HS-27A (cell line): Measurements from ENCODE around the gene MICALL1.

Source experiments
- DNase-seq: peaks from one replicate; pipeline ENCODE4 v3.0.0-alpha.2; 2012; ENCODE audit warnings: low read depth, missing footprints

MICALL1 gene

DNA sequence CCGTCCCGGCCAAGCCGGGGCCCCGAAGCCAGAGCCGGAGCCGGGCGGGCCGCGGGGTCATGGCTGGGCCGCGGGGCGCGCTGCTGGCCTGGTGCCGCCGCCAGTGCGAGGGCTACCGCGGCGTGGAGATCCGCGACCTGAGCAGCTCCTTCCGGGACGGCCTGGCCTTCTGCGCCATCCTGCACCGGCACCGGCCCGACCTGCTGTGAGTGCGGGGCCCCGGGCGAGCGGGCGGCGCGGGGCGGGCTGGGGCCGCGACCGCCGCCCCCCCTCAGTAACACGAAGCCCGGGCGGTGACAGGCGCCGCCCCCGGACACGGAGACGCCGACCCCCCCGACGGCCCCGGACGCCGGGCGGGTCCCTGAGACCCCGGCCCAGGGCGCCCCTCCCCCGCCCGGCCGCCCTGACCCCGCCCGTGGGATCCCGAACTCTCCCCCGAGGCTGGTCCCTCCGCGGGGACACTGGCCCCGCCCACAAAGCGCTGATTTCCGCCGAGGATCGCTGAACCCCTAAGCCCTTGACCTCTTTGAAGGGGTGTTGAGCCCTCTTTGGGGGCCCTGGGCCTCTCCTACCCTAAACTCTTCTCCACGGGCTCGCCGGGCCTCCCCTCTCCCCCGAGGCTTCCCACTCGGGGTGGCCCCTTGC lies 389 bp downstream of the MICALL1 start:
- DNase-seq: no peak

DNA sequence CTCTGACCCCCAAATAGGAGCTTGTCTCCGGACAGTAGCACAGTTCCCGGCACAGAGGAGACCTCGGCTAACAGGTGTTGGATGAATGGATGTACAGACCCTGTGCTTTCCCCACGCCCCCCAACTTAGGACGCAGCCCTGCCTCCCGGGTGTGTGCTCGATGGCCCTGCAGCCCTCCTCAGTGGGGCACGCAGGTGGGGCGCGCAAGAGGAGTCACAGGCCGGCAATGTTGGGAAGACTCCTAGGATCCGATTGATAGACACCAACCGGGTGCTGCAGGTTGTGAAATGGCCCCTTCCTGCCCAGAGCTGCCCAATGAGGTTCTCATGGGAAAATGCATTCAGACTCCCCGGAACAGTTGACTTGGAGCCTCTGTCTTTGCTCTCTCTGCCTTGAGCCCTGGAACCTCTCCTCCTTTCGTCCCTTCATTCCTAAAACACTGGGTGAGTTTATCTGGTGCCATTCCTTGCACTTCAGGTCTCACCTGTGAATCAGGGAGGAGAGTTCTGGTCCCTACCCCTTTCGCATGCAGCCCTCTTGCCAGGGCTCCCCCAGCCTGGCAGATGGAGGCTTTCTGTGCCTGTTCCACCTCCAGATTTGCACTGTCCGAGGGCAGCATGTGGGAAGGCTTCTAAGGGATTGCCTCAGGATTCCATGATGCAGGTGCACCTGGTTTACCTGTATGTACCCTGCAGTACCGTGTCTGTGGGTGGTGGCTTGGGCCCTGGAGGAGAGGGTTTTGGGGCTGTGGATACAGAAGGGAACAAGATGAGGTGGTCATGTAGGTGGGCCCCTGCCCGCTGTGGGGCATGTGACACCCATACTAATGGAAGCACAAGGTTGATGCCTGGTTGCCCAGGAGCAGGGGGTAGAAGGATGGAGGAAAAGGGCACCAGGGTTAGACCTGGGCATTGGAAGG lies 1.2 kb downstream of the MICALL1 start:
- DNase-seq: no peak

DNA sequence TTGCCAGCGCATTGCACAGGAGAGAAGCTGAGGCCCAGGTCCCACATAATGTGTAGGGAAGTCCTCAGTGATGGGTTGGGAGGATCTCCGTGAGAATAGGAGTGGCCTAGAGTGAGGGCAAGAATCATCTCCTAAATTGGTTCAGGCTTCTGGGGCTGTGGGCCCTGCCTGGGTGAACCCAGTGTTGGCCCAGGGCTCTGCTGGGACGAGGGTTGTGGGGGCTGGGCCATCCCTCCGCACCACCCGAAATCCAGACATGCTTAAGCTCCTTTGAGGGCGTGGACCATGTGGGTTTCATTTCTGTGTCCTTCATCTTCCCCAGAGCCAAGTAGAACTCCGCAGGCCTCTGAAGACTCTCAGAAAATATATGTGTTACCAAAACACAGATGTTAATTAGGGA lies 3.7 kb downstream of the MICALL1 start:
- no peak for DNase-seq

DNA sequence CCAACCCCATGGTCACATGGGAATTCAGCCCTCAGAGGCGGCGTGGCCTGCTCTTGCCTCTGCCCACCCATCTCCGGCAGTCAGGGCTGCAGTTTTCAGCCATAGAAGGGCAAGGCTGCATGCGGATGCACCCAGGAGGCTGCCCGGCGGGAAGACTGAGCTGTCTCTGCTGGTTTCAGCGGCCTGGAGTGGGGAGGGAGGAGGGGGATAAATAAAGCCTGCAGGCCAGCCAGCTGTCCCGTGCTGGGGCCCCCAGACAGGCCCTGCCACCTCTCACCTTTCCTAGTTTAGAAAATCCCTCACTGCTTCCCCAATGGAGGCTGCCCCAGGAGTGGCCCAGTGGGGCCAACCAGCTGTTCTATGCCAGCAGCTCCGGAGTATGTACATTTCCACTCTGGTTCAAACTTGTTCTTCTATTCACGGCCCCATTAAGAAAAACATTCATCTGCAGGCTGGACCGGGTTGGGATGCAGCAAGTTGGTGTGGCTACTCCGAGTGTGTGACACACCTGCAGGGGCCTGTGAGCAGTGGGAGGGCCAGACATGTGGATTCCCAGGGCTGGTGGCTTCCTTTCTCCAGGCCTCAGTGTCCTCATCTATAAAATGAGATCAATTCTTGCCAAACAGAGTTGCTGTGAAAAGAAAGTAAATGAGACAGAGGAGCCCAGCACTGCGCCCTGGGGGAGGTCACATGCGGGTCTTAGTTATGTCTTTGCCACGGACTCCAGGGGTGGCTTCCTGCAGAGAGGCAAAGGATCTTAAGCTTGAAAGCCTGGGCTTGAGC lies 5.0 kb downstream of the MICALL1 start:
- DNase-seq: no peak

DNA sequence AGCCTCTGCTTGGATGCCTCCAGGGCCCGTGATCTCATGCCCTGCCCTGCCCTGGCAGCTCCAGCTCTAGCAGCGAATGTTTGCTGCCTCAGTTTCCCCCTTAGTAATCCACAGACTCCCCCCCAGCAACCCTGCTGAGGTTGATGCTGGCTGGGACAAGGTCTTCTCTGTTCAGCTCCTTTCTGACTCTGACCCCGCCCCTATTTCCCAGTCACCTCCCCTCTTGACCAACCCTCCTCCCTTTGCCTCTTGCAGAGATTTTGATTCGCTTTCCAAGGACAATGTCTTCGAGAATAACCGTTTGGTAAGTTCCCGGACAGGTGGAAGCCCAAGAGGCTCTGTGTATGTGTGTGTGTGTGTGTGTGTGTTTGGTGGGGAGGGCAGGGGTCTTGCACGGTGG lies 5.6 kb downstream of the MICALL1 start:
- DNase-seq: no peak

DNA sequence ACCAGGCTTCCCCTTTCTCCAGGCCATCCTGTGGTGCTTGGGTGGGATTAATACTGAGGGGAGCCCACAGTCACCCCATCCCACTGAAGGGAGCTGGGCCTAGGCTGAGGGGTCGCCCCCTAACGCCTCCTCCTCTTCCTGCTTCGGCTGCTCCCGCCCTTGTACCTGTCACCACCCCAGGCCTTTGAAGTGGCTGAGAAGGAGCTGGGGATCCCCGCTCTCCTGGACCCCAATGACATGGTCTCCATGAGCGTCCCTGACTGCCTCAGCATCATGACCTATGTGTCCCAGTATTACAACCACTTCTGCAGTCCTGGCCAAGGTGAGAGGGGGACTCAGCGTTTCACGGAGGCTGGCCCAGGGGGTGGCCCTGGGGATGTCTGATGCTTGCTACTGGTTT lies 6.1 kb downstream of the MICALL1 start:
- DNase-seq: no peak

DNA sequence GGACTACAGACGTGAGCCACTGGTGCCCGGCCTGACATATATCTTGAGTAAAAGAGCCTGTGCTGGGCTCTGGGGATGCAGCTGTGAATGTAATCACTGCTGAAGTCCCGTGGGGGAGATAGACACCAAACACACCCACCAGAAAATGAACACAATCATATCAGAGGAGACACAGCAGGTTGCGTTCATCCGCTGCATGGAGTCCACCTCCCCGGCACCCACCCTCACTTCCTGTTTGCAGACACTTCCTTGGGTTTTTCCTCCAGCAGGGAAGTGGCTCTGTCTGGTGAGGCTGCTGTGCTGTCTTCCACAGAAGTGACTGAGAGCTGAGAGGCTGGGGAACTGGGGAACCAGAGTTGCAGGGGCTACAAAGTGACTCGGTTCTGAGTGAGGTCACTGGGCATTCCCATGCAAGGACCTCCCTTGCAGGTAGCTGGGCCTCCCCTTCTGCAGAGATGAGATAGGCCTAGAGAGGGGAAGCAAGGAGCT lies 7.2 kb downstream of the MICALL1 start:
- DNase-seq: no peak

DNA sequence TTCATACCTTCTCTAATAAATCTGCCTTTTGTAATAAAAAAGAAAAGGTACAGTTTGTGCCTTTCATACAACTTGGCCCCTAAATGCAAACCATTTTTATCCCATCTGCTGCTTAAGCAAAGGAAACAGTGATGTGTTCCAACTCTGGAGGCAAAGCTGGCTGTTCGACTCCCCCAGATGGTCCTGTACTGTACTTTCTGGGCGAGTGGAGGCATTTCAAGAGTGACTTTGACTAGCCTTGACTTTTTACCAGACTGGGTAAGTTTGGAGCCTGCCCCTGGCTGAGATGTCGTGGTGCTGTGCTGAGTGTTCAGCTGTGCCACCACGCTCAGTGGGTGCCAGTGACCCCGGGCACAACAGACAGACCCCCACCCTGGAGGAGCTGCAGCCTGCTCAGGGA lies 10.2 kb downstream of the MICALL1 start:
- no peak for DNase-seq

DNA sequence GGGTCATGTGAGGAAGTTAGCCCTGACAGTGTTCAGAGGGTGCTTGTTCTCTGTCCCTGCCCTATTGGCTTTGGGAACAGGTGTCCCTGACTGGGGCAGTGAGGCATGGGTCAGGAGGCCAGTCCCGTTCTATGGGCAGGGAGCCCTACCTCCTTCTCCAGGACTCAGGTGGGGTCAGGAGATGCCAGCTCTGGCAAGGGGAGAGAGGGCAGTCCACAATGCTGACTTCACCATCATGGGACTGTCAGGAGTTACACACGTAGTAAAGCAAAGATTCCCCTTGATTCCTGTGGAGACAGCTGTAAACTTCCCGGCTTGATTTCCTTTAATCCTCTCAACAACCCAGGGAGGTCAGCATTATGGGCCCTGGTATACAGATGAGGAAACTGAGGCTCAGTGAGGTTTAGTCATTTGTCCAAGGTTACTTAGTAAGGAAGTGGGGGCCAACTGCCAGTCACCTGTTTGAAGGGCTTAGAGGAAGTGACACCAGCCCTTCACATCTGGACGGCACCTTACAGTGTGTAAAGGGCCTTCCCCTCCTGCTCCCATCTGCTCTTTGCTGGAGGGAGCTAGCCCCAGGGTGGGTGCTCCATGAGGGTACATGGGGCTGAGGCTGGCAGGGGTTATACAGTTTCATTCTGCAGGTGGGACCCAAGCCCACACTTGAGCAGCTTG lies 11.9 kb downstream of the MICALL1 start:
- DNase-seq: no peak

DNA sequence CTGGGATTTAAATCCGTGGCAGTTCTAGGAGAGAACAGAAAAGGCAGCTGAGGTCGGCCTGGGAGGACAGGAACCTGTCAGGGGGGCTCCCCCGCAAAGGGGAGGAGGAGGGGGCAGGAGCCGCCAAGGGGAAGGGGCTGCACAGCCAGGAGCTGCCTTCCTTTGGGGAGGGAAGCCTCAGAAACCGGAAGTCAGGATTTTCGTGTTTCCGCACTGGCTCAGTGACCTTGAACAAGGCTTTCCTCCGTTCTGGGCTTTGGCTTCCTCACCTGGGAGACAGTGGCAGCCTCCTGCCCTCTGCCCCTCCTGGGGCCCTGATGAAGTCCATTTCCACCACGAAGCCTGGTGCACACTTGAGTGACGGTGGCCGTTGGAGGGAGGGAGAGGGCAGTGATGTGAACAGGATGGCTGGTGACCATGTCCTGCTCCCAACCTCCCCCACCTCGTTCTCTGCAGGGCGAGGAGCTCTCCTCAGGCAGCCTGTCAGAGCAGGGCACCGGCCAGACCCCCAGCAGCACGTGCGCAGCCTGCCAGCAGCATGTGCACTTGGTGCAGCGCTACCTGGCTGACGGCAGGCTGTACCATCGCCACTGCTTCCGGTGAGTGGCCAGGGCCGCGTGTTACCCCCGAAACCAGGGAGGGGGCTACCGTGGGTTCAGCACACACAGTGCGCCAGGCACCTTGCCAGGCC lies 12.6 kb downstream of the MICALL1 start:
- no peak for DNase-seq

DNA sequence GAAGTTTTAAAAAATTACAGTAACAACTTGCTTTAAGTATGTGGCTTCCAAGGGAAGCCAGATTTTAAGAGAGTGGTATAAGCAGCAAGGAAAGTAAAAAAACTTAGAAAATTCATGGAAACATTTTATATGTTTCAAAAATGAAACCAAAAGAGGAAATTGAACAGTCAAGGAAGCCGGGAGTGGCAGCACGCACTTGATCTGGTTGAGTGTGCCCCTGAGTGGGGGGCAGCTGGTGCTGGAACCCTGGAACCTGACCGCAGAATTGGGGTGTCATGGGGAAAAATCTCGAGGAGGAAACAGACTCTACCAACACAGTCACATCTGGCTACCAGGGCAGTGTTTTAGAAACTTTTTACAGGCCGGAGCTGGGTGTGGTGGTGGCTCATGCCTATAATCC lies 14.0 kb downstream of the MICALL1 start:
- no peak for DNase-seq

DNA sequence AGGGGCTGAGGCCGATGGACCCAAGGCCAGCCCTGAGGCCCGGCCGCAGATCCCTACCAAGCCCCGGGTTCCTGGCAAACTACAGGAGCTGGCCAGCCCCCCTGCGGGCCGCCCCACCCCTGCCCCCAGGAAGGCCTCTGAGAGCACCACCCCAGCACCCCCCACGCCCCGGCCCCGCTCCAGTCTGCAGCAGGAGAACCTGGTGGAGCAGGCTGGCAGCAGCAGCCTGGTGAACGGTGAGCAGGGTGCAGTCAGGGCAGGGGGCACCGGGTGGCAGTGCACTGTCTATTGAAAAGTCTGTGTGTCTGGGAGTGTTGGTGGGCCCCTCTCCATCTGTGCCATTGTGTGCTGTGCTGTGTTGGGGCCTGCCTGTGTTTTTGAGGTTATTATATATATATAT lies 16.1 kb downstream of the MICALL1 start:
- no peak for DNase-seq

DNA sequence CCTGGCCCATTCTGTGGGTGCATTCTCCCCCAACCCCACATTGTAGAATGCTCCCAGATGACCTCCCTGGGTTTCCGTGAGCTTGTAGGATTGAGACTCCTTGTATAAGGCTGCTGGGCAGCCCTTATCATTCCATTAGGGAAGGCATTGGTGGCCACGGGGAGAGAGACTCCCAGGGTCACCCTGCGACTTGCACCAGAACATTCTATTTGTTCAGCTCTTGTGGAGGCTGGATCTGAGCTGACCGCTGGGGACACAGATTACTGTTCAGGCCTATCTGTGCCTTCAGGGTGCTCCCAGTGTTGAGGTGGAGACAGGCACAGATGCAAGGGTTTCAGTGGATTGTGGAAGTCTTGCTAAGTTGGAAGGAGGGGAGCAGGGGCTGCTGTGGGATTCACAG lies 17.8 kb downstream of the MICALL1 start:
- no peak for DNase-seq

DNA sequence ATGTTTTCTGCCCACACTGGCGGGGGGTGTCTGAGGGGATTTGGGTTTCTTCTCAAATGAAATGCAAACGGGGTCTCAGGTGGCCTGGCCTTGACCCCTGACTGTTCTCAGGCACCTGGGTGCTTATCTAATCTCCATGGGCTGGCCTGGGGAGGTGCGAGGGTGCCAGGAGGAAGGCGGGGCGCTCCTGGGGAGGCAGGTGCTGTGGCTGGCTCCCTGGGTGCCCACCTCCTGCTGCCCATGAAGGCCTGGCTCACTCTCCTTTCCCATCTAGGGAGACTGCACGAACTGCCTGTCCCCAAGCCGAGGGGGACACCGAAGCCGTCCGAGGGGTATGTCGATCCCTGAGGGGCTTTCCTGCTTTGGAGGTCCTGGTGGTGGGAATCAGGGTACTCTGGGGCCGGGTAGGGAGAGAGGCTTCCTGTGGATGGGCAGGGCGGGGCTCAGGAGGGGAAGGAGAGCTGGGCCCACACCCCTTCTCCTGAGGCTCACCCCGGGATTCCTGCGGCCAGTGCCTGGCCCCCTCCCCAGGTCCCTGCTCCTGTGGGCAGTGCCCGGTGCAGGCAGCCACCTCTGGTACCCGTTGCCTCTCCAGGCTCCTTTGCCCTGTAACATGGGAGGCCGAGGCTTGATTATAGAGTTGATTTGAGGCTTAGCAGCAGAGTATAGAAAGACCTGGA lies 18.4 kb downstream of the MICALL1 start:
- no peak for DNase-seq

DNA sequence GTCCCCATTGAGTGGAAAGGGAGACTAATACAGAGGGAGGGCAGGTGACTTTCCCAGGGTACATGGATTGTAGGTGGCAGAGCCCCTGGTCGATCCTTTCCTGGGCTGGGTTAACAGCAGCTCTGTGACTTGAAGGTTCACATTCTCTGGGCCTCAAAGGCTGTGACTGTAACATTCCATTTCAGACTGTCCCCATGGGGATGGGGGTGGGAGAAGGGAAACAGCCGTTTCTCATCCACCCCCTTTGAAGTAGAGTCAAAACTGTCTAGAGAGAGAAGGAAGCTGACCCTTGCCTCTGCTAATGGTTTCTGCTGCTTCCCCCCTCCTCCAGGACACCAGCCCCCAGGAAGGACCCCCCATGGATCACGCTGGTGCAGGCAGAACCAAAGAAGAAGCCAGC lies 19.2 kb downstream of the MICALL1 start:
- no peak for DNase-seq

DNA sequence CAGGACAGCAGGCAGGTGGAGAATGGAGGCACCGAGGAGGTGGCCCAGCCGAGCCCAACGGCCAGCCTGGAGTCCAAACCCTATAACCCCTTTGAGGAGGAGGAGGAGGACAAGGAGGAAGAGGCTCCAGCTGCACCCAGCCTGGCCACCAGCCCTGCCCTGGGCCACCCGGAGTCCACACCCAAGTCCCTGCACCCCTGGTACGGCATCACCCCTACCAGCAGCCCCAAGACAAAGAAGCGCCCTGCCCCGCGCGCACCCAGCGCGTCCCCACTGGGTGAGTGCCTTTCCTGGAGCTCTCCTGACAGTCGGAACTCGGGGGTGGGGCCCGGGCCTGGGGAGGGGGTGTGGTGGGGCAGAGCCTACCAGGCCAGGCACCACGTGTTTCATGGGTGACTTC lies 19.7 kb downstream of the MICALL1 start:
- DNase-seq: no peak

DNA sequence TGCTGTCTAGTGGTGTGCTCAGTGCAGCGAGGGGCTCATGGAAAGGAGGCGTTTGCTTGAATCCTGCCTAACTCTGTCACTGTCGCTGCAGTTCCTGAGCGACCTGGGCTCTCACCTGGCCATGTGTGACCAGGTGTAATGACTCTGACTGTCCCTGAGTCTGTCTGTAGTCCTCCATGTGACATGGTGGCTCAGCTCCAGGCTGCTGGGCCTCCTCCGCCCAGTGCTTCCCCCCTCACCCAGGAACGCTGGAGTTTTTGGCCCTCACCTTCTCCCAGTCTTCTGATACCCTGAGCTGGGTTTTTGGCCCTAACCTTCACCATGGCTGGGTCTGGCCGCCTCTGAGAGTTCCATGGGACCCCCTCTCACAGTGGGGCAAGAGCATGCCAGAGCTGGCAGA lies 20.3 kb downstream of the MICALL1 start:
- DNase-seq: no peak

DNA sequence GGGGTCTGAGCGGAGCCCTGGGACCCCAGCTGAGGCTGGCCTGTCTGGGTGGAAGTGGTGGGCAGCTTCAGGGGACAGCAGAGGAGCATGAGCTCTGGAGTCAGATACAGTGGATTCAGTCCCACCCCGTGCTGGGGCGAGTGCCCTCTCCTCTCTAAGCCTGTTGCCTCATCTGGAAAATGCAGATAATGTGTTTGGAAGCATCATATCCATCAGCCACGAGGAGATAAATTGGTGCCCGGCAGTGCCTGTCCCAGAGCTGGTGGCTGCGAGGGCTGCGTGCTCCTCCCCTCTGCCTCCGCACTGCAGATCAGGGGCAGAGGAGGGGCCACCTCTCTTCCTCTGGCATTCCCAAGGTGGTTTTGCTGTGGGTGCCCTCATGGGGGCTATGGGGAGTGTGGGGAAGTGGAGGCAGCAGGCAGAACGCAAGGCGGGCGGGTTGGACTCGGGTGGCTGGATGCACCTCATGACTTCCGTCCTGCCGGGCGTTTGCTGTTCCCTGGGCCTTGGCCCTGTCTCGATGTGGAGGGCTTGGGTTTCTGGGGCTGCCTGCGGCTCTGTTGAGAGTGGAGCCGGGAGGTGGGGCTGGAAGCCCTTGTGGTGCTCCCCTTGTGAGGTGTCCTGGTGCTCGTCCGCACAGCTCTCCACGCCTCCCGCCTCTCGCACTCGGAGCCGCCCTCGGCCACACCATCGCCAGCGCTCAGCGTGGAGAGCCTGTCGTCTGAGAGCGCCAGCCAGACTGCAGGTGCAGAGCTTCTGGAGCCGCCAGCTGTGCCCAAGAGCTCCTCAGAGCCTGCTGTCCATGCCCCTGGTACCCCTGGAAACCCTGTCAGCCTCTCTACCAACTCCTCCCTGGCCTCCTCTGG lies 20.9 kb downstream of the MICALL1 start:
- DNase-seq: no peak

DNA sequence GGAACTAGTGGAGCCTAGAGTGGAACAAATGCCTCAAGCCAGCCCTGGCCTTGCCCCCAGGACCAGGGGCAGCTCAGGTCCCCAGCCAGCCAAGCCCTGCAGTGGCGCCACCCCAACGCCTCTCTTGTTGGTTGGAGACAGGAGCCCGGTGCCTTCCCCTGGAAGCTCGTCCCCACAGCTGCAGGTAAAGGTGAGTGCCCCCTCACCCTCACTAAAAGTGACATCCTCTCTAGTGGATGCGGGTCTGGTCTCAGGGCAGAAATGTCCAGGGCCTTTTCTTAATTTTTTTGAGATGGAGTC lies 21.5 kb downstream of the MICALL1 start:
- DNase-seq: no peak

DNA sequence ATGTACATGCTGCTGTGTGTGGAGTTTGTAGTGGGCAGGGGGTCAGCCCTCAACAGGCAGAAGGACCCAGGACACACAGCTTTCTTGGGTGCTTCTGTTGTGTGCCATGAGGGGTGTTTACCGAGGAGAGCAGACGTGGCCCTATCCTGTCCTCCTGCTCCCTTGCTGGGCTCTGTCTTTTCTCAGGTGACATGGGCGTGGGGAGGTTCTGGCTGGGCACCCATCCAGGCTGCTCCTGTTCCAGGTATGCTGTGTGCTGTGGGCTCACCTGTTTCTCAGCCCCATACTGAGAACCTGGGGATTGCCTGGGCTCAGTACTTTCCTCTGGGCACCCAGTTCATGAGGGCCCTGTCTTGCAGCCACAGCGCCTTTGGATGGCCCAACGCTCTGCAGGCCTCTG lies 23.3 kb downstream of the MICALL1 start:
- DNase-seq: no peak
